Fibroblast of the aortic adventitia (primary cell): ENCODE data around the gene SEMA4B. TPM values are rescaled to one million over a fixed set of nuclear protein-coding genes. Genes with fewer than 3 reads are reported as not detected.
"Not testable (repeated sequence)": the region's sequence is repeated elsewhere in the genome, so short reads cannot be mapped to it uniquely, and the experiment has no call there.

Experiments
- DNase-seq: peaks from one replicate; pipeline ENCODE4 v3.0.0-alpha.2; 2010; ENCODE audit warnings: low read depth
- H3K4me3 ChIP-seq: 2 replicates; pipeline ENCODE4 v1.5.1; 2011; ENCODE audit warnings: low read depth, mild to moderate bottlenecking, control low read depth, low read length, moderate library complexity
- CTCF ChIP-seq: IDR thresholded peaks from 2 replicates; pipeline ENCODE4 v1.5.1; 2011; ENCODE audit warnings: mild to moderate bottlenecking, low read length, control low read depth, inconsistent platforms; ENCODE audit not compliant: insufficient read depth
- small RNA-seq: library from RNA; depleted of rRNA; stranded (forward); fragments of <200 nt; gene quantifications from one replicate; pipeline ENCODE3, GENCODE V24; 2012
- total RNA-seq: library from RNA; depleted of rRNA; stranded (reverse); fragments of >200 nt; gene quantifications from 2 replicates; pipeline ENCODE4 v1.2.3, GENCODE V29; 2012; ENCODE audit warnings: low replicate concordance

SEMA4B gene
- total RNA-seq, 1 donor = 14.5 TPM

- no peak for TF ChIP-seq CTCF
- no peak overlapping the region for H3K4me3 ChIP-seq
- DNase-seq = no peak
Observed at GRCh38 chr15:90270502-90271150, 69.5 kb downstream of the SEMA4B start.

- no peak for DNase-seq
Observed at GRCh38 chr15:90271459-90272166, 70.5 kb downstream of the SEMA4B start.

GRCh38 chr15:90278467-90278866 is 77.3 kb downstream of the SEMA4B start:
- not testable (repeated sequence) for H3K4me3 ChIP-seq, DNase-seq

More at GRCh38 chr15:90271459-90272166, 70.5 kb downstream of the SEMA4B start:
- H3K4me3 ChIP-seq = no peak overlapping the region
- TF ChIP-seq CTCF = no peak

Small RNA genes lying within 50 kb of the gene (small RNA-seq; reads per million reads assigned to genes)
- not detected for gene RN7SL346P

Other genes with a start within 250 kb of the SEMA4B start
- gene ZNF710, start 200.0 kb upstream of the SEMA4B start, total RNA-seq = 3.0 and 8.7 TPM in 2 replicates
- gene IDH2, start 98.9 kb upstream of the SEMA4B start, total RNA-seq = 14.3 and 28.6 TPM in 2 replicates
- gene CIB1, start 32.6 kb downstream of the SEMA4B start, total RNA-seq = 12.8 and 32.3 TPM in 2 replicates
- gene GDPGP1, start 32.9 kb downstream of the SEMA4B start, total RNA-seq = 8.7 and 9.6 TPM in 2 replicates
- 0.09 TPM in 1 of 2 replicates, not detected in the other for gene TTLL13, start 48.2 kb downstream of the SEMA4B start, total RNA-seq
- gene NGRN, start 64.3 kb downstream of the SEMA4B start, total RNA-seq = 67.2 and 76.3 TPM in 2 replicates
- gene ZNF774, start 151.0 kb downstream of the SEMA4B start, total RNA-seq = 1.4 and 2.3 TPM in 2 replicates
- 164 and 289 TPM in 2 replicates for gene IQGAP1, start 186.9 kb downstream of the SEMA4B start, total RNA-seq